IPS DF 19.7 (cell line): ENCODE data around the gene ENTPD6.

ENCODE experiments used
- DNase-seq: peaks from one replicate; pipeline ENCODE4 v3.0.0-alpha.2; 2013; ENCODE audit warnings: low read depth, low spot score

ENTPD6 gene

DNA sequence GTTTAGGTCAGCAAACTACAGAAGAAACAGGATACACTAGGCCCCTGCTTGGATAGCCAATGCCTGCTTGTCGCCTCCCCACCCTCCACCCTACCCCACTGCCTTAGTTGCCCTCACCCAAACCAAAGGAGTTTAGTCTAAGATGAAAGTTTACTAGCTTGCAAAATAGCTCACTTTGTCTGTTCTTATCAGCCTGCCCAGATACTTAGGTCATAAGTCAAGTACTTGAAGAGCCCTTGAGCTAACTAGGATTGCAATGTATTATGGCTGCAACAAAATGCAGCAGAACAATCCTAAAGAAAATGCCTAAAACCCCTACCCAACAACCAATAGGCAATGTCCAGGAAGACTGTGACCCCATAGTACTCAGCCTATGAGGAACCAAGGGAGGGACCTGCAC, 7.3 kb upstream of the ENTPD6 start:
- DNase-seq, result no peak

DNA sequence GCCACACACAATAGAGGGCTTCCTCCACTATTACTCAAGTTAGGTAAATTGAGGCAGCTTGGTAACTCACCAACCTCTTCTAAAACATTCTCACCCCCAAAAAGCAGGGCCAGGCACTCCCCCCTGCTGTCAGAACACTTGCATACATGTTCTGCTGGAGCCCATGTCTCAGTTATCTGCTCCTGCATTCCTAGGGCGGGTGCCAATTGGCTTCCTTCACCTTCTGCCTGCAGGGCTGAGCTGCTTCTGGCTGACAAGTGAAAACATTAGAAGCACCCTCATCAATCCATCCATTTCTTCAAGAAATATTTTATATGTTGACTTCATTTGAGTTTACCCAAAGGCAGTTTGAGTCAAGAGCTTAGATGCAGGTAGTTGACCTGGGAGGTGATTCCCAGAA, 4.5 kb upstream of the ENTPD6 start:
- DNase-seq, result no peak

DNA sequence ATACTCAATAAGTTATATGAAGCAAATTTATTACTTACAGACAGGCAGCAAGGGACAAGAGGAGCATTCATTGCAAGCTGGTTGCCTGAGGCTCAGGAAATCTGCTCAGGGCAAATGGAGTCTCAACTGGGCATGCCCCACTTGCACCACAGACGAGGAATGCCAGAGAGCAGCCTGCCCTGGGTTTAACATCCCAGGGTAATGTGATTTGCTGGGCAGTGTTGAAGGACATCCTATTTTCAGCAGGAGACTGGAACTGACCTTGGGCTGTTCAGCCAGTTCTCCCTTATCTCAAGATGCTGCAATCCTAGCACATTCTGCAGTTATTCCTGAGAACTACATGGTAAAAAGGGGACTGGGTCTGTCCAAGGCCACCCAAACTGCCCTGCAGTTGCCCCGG, 3.8 kb upstream of the ENTPD6 start:
- no peak for DNase-seq

DNA sequence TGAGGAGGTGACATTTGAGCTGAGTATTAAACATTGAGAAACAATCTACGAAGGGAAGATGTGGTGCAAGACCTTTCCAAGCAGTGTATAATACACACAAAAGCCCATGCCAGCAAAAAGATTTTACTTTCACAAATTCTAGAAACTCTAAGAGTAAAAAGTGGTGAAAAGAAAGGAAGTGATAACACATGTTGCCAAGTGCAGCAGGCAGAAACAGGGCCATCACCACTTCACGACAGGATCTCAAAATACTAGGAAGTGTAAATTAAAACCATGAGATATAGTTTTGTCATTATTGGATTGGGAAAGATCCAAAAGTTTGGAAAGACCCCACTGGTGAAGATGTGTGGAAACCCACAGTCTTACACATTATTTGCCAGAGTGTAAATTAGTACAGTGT, 1.7 kb upstream of the ENTPD6 start:
- no peak for DNase-seq

DNA sequence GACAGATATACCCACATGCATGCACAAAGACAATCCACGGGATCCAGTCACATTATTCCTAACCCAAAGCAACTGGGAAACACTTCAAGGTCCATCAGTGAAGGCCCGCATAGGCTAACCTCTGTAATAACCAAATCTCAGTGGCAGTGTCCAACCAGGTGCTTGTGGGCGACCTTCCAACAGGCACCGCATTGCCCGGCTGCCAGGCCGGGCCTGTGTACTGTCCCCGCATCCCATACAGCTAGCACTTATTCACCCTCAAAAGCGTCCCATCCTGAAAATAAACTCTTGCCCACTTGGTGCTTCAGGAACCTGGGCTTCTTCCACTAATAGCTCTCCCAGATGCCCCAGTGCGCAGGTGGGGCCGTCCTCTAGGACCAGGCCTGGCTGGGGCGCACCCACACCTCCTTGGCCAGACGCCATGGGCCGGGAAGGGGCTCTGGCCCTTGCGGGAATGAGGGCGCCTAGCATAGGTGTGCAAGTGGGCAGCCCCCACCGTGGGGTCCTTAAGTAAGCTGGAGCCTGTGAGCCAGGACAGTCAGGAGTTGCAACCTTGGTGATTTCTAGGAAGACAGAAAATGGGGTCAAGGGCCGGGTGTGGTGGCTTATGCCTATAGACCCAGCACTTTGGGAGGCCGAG, 1.1 kb upstream of the ENTPD6 start:
- no peak for DNase-seq

DNA sequence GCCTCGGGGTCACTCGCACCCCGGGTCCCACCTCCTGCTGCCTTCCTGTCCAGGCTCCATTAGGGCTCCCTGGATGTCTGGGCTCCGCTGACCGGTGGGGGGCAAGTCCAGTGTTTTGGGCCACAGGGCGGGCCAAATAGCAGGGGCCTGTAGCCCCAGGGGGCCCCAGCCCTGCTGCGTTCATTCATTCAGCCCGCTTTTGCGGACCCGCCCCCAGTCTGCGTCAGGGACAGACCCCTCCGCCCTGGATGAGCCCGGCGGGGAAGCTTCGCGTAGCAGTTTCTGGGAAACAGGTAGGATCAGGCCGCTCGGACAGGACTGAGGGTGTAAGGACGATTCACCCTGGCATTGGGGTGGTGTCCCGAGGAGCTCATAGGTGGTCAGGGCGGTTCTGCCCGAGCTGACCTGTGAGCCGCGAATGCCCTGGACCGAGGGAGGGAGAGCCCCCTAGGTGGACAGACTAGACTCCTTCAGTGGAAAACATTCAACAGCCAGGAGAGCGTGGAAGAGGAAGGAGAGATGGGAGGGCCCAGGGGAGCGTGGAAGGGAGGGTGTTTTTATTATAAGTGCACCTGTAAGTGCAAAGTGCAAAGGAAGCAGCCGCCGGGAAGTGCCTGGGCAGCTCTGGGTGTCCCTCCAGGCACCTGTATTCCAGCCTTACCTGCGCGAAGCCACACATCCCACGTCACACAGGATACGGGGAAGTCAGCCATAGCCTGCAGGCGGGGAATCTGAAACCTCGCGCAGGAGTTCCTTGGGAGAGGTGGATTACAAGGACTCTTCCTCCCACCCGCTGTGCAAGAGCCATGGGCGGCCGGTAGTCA, 662 bp downstream of the ENTPD6 start:
- no peak for DNase-seq

DNA sequence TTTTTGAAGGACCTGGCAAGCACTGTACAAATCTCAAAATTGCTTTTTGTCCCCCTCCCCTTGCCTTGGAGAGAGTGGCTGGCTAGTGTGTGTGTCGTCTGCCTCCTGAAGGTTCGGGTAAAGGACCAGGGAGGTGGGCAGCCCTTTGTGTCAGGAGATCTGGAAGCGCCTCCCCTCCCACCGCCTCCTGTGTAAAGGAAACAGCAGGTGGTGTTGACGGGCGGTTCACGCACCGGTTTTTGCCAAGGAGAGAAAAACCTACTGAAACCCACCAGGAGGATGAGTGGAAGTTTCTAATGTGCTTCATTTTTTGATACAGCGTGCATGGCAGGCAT, 1.2 kb downstream of the ENTPD6 start:
- no peak for DNase-seq

DNA sequence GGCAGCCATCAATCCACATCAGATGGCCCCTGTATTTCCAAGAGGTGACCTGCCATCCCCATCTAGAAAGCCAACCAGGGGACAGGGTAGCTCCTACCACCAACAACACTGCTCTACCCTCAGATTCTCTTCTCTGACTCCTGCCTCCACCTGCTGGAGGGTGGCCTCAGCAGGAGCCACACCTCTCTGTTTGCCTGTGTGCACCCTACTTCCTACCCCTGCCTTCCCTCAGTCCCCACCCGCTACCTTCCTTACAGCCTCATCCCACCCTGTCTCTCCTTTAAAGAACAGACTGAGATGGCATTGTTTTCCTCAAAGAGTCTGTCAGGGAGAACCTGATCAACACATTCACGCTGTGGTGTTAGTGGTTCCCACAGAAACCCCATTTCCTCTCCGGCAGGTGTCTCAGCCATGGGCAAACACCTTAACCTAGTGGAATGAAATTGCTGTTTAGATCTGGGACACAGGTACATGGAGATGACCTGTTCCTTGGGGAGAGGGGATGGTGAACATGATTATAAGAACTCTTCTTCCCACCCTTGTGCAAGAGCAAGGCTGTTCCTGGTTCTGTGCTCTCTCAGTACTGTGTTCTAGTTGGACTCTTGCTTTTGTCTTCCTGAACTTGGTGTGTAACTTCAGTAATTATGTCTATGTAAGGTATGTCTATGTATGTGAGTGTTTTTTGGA, 1.8 kb downstream of the ENTPD6 start:
- DNase-seq, result no peak

DNA sequence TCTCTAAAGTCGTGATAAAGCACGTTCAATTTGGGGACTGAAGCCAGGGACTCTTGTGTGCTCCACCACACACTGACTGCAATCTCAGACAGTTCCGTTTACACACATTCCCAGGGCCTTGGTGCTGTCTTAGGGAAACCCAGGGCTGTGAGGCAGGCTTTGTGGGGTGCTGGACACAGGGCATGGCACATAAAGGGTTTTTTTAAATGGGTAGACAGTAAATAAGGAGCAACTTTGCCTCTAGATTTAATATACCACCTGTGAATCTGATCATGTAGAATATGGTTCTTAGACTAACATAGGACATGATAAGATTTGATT, 2.3 kb downstream of the ENTPD6 start:
- DNase-seq, result no peak

DNA sequence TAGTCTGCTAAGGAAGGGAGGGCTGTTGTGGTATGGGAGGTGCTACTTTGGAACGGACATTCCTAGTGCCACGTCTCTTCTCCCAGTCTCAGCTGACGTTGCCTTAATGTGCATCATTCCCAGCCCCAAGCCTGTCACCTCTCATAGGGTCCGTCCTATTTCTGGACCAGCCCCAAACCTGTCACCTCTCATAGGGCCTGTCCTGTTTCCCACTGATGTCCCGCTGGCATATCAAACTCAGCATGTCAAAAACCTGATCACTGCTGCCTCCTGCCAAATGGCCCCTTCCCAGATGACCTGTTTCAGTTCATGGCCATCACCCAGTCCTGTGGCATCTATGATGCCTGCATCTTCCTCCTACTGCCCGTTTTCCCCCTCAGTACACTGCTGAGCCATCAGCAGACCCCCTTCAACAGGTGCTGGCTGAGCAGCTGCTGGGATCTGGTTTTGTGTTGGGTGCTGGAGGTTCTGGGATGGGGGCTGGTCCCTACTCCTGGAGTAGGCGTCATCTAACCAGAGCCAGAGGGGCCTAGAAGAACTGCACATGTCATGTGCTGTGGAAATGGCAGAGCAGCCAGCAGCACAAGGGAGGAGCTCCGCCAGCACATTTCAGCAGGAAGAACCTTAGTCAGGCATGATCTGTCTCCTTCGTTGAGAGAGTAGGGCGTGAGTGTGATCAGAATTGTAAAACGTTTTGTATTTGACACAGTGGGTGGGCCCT, 3.3 kb downstream of the ENTPD6 start:
- DNase-seq, result no peak

DNA sequence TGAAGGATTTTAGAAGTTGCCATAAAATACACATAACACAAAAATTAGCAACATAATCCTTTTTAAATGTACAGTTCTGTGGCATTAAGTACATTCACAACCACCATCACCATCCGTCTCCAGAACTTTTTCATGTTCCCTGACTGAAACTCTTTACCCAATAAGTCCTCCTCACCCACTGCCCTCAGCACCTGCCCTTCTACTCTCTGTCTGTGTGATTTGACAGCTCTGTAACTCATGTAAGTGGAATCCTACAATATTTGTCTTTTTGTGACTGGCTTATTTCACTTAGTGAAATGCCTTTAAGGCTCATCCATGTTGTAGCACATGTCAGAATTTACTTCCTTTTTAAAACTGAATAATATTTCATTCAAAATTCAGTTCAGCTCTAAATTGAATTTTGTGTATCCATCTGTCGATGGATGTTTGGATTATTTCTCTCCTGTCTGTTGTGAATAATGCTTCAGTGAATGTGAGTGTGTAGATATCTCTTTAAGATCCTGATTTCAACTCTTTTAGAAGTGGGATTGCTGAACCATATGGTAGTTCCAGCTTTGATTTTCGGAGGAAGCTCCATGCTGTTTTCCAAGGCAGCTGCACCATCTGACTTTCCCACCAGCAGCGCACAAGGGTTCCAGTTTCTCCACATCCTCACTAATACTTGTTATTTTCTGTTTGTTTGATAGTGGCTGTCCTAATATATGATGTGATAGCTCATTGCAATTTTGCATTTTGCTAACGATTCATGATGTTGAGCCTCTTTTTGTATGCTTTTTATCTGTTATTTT, 4.2 kb downstream of the ENTPD6 start:
- DNase-seq, result no peak

DNA sequence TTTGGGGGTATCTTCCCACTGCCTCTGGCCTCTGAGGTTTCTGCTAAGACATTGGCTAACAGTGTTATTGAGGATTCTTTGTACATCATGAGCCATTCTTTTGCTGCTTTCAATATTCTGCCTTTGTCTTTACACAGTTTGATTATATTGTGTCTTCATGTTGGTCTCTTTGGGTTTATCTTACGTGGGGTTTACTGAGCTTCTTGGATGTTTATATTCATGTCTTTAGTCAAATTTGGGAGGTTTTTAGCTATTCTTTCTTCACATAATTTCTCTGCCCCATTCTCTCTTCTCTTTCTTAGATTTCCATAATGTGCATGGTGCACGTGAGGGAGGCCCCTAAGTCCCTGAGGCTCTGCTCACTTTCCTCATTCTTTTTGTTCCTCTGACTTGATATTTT, 7.6 kb downstream of the ENTPD6 start:
- DNase-seq, result no peak

DNA sequence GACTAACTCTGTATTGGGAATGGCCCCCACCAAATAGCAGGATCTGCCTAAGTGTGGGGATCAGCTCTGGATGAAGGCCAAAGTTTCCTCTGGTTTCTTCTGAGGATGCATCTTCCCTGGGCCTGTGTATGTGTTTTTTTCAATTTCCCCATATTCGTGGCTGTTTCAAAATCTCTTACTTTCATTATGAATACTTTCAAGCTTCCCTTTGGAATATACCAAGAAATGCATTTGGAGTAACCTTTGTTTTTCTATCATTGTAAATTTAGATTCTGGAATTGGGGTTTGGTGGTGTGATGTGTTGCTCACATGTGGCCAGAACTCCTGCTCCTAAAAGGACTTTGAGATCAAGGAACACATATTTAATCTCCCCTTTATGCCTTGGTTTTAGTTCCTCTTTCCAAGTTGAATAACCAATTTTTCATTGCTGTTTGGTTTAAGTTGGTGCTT, 8.4 kb downstream of the ENTPD6 start:
- no peak for DNase-seq

DNA sequence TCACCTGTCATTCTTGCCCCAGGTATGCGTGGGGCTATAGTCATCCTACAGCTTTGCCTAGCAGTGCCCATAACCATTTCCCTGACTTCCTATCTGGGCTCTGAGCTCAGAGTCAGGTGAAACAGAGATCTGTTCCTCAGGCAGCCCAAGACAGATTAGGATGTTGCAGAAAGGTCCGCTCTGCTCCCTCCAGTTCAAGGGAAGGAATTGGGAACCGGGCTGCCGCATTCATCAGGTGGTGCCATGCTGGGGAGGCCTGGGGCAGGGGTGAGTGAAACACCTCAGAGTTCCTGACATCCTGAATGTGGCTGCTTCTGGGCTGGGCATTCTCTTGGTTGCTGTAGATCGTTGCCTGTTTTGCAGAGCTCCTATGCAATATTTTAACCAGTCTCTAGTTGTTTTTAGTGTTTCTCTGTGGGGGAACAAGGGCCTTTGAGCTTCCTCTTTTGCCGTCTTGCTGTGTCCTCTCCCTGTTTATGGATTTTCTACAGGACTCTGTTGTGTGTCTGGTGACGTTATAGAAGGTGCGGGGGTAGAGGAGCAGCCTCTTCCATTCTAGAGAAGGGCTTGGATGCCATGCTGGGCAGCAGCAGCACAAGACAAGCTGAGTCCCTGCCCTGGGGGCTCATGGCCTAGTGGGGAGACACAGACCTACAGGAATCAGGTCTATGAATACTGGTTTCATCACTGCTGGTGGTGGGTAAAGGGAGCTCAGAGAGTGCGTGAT, 9.2 kb downstream of the ENTPD6 start:
- no peak for DNase-seq

DNA sequence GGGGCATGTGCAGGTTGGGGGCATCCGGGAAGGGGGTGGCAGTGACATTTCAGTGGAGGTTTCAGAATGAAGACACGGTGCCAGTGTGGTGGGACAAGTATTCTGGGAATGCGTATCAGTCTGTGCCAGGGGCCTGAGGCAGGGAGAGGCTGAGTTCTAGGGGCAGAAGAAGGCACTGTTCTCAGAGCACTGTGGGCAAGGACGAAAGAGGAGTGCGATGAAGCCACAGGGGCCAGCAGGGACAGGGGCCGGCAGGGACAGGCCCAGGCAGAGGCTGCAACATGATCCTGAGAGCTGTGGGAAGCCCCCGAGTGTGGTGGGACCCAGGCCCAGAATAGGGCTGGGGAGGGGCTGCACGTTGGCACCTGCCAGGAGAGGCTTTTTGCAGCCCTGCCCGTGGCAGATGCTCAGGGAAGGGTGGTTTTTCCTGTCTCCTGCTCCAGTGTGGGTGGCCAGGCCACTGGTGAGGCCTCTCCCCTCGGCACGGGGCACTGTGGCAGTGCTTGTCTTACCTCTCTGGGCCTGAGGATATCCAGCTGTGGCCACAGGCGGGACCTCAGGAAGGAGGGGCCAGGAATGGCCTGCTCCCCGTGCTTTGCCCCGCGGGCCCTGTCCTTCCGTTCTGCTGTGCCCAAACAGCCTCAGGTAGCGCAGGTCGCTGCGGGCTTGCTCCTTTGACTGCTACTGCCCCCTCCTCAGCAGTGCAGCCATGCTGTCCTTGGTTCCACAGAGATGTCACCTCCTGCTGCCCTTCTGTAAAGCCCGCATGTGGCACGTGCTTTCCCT, 10.0 kb downstream of the ENTPD6 start:
- DNase-seq, result no peak

DNA sequence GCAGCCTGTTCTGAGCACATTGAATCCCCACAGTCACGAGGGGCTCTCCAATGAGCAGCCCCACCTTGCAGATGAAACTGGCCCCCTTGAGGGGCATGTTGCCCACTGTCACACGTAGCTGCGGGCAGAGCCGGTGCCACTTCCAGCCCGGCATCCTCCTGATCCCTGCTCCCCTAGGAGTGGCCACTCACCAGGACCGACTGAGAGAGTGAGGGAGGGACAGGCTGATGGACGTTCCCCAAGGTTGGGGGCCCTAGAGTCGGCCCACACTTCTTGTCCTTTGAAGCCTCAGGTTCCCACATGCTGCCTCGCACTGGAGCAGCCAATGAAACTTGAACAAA, 10.5 kb downstream of the ENTPD6 start:
- no peak for DNase-seq

DNA sequence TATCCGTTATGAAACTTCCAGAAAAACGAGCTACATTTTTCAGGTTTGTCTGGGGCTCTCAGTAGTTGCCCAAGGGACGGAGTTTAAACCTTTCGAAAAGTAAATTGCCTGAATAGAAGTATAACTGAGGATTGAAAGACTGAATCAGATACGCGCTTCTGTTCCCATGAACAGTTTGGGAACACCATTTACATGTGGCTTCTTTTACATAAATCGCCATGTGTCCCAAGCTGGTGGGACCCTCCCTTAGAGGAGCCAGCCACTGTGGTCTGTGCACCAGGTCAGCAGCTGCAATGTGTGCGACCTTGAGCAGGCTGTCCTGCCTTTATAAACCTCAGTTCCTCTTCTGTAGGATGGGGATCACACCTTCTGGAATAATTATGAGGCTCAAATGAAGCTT, 11.0 kb downstream of the ENTPD6 start:
- DNase-seq, result no peak

DNA sequence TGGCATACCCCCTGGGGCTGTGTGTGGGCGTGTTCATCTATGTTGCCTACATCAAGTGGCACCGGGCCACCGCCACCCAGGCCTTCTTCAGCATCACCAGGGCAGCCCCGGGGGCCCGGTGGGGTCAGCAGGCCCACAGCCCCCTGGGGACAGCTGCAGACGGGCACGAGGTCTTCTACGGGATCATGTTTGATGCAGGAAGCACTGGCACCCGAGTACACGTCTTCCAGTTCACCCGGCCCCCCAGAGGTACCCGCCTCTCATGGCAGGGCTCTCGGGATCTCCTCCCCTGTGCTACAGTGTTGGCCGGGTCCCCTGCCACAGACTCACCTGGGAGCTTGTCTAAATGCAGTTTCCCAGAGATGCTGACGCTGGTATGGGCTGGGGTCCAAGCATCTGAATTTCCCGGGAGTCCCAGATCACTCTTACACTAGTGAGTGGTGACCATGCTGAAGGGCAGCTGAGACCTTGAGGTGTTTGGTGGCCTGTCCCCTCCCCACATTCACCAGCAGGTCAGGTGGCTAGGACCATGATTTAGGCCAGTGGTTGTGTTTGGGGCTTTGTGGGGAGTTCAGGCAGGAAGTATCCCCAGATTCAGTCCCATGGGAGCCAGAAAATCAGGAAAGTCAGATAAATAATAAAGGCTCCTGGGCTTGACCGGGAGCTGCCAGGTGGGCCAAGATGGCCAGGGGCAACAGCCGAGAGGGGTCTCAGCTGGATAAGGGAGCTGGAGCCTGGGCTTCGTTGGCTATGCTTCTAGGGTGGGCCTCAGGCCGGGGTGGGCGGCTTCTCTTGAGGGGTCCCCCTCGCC, 11.8 kb downstream of the ENTPD6 start:
- no peak for DNase-seq

DNA sequence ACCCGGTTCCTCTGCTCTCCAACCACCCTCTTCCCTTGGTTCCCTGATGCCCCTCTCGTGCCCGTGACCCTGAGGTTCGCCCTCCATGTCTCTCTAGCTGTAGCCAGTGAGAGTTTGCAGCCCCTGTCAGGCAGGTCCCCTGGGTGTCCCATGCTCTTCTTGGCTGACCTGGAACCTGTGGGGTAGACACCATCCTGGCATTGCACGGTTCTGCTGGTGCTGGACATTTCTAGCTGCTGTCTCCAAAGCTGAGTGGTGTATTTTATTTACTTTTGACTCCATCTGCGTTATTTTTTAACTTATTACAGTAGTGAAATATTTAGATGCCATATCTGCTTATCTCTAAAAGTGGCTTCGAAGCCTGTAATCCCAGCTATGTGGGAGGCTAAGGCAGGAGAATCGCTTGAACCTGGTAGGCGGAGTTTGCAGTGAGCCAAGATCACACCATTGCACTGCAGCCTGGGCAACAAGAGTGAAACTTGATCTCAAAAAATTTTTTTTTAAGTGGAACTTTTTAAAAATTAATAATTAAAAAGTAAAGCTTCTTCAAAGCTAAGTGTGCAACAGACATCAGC, 12.5 kb downstream of the ENTPD6 start:
- DNase-seq, result no peak
